HG02981 (cell line): Measurements from ENCODE around the gene TGFBRAP1.
"Not testable (repeated sequence)": the region's sequence is repeated elsewhere in the genome, so short reads cannot be mapped to it uniquely, and the experiment has no call there.

Experiments used
- ATAC-seq: cut with Tn5 transposase; IDR thresholded peaks from one replicate; pipeline ENCODE4 v1.9.1; 2021; ENCODE audit warnings: mild to moderate bottlenecking, moderate library complexity; ENCODE audit not compliant: unreplicated experiment

Gene TGFBRAP1

GRCh38 chr2:105274046-105274445 lies 55.5 kb downstream of the TGFBRAP1 start:
- no peak for ATAC-seq

DNA sequence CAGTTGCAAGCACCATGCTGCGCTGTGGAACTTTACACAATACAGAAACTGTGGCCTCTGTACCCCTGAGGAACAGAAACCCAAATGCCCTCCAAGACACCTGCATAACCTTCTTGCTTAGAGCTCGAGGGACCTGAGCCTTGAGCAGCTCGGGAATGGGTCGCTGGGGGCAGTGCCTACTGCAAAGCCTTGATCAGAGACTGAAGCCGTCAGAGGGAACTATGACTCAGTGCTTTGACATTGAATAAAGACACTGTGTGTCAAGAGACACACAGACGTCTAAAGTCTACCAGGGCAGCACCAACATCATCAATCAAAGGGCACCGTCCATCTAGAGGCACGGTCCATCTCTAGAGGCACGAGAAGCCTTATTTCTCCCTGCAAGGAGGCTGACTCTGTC lies 57.4 kb downstream of the TGFBRAP1 start:
- no peak for ATAC-seq

DNA sequence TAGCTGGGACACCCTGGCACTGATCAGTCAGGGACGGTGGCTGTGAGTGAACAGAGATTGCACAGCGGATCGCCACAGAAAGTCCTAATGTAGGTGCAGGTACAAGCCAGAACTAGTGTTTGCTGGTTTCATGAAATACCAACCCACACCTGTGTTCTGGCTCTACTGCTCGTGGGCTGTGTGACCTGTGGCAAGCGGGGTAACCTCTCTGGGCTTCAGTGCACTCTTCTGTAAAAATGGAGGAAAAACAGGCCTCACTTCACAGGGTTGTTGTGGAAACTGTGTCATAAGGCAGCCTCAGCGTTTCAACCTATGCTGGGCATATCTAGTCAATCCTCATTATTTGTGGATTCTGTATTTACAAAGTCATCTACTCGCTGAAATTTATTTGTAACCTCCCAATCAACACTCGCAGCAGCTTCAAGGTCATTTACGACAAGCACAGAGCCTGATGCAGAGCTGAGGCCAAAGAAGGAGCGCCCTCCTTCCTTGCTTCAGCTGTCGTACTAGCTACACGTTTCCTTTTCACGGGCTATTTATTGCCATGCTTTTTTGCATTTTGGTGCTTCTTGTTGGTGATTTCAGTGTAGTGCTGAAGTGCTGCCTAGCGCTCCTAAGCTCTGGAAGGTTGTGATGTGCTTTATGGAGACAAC lies 58.0 kb downstream of the TGFBRAP1 start:
- ATAC-seq = no peak

GRCh38 chr2:105269426-105269825 lies 60.1 kb downstream of the TGFBRAP1 start:
- ATAC-seq = no peak

- ATAC-seq = no peak
Observed at GRCh38 chr2:105262651-105263091, 66.9 kb downstream of the TGFBRAP1 start.

DNA sequence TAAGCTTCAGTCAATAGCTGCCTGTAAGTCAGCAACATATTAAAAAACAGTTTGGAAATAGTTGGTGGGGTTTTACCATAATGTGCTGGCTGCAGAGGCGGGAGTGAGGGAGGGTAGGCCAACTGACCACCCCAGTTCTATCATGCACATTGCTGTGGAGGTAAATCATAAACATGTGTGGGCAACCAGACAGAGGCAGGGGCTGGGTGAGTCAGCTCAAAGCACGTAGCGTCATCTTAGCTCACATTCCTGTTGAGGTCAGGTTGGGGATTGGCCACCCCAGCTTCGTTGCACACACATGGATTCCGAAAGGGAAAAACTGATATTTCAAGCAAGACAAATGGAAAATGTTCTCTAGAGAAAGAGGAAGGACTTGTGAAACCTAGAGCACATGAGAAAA lies 68.5 kb downstream of the TGFBRAP1 start:
- no peak for ATAC-seq

GRCh38 chr2:105258835-105259350 lies 70.6 kb downstream of the TGFBRAP1 start:
- no peak for ATAC-seq

- ATAC-seq = no peak
Observed at GRCh38 chr2:105257981-105258380, 71.6 kb downstream of the TGFBRAP1 start.

- ATAC-seq = no peak
Observed at GRCh38 chr2:105256431-105257047, 73.0 kb downstream of the TGFBRAP1 start.

DNA sequence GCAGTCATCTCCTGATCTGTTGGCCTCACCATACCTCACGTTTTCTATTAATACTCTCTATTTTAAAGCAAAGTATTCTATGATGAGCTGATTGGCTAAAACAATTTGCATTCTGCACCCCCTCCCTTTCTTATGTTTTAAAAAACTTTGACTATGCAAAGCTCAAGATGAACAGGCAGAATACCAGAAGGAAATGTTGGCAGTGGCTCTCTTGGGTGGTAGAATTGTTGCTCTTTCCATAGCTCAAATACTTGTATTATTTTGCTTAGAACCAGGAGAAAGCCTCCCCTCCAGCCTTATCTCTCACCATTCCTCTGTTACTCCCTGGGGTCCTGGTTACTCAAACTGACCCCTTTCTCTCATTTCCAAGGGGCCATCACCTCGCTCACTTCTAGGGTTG lies 73.6 kb downstream of the TGFBRAP1 start:
- ATAC-seq = no peak

DNA sequence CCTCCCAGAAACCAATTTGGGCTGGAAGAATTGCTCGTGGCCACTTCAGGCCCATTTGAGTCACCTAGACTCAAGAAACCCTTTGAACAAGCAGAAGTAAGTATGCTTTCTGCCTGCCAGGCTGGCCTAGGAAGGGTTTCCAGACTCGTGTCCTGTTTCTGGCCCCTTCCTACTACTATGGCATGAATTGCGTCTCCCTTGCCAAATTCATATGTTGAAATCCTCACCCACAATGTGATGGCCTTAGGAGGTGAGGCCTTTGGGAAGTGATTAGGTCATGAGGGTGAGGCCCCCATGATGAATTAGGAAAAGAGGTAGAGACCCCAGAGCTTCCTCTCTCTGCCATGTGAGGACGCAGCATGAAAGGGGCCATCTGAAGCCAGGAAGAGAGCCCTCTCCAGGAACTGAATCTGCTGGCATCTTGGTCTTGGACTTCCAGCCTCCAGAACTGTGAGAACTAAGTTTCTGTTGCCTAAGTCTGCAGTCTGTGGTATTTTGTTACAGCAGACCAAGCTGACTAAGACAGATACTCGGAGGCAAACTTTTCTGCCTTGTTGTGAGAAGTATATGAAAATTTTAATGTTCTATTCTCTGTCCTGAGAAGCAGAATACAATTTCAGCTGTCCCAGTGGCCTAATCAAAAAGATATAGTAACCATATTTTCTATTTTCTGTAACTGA lies 74.9 kb downstream of the TGFBRAP1 start:
- no peak for ATAC-seq

GRCh38 chr2:105252271-105252670 lies 77.3 kb downstream of the TGFBRAP1 start:
- ATAC-seq = no peak

GRCh38 chr2:105251016-105251648 lies 78.4 kb downstream of the TGFBRAP1 start:
- not testable (repeated sequence) for ATAC-seq

DNA sequence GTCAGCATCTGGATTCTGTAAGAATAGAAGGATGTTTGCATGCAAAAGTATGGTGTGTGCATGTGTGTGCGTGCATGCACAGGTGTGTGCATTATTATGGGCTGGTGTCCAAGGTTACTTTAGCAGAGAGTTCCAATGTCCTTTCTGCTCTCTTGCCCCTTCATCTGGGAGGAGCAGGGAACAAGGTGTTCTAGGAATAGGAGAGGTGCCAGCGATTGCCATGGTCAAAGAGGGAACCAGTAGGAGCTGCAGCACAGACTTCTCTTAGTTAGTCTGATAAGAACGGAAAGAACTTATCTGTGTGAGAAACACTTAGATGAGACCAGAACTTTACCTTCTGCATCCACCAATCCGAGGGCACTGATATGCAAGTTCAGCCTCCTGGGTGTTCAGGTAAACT lies 79.6 kb downstream of the TGFBRAP1 start:
- ATAC-seq = no peak

- no peak for ATAC-seq
Observed at GRCh38 chr2:105249181-105249580, 80.4 kb downstream of the TGFBRAP1 start.

GRCh38 chr2:105248316-105249070 lies 81.0 kb downstream of the TGFBRAP1 start:
- no peak for ATAC-seq

DNA sequence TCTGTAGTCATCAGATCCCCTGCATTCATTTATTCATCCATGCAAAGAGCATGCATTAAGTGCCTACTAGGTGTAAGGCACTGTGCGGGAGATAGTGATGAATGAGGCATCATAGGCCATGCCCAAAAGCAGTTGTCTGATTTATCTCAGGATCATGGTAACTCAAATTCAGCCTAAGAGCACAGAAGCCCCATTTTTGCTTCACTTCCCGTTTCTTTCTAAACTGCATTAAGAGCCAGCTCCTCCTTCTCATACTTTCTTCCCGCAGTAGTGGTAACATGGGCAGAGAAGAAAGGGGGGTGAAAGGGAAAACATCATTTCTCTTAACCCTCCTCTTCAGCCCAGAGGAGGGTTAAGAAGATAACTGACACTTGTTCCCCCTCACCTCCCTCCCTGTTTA lies 85.1 kb downstream of the TGFBRAP1 start:
- no peak for ATAC-seq

DNA sequence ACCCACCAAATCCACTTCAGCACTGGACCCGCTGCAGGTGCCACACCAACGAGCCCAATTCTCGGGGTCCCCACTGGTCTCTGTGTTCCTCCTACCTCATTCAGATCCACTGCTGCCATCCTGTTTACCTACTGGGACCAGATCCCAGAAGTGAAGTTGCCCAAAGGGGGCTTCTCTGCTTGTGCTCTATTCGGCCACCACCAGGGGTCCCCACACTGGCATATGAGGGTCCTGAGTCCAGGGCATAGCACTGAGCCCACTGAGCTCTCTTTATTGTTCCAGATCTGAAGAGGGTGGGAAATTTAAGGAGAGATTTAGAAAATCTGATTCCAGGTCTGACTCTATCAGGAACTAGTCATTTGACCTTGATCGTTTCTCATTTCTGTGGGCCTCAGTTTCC lies 85.6 kb downstream of the TGFBRAP1 start:
- no peak for ATAC-seq

- ATAC-seq = no peak
Observed at GRCh38 chr2:105242286-105242993, 87.1 kb downstream of the TGFBRAP1 start.

DNA sequence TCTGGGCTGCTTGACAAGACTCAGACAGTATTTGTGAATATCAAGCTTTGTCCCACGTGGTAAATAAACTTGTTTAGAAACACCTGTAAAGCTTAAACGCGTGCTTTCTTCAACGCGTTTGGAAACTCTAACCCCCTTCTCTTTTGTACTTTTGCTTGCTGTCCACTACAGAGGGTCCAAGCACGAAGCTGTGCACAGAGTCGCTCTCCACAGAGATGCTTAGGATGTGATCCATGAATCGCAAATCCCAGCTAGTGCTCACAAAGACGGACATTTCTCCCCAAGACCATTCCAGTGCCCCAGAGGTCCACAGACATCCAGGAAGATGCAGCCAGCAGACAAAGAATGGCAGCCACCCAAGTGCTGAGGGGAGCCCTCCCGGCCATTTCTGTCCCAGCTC lies 88.1 kb downstream of the TGFBRAP1 start, which contains the start of gene GPR45:
GPR45 (plus strand) TSS at position 301 of the 400 bp plus-strand sequence. CDS start 116 bp downstream, outside the sequence.
- no peak for ATAC-seq
